HCT116 (cell line): Measurements from ENCODE around the gene DPP6. TPM values are rescaled to one million over a fixed set of nuclear protein-coding genes. Genes with fewer than 3 reads are reported as not detected.

Experiments
- ATAC-seq: fragments of 200-7000 bp; cut with Tn5 transposase; 2 replicates; pipeline ENCODE4 v1.9.1; 2020; ENCODE audit warnings: mild to moderate bottlenecking, moderate library complexity
- BruUV-seq: library from RNA; stranded (reverse); fragments of 400-500 nt; replicated peaks from 2 replicates; lab custom pipeline; 2021; lab: Mats Ljungman, UMichigan
- CTCF ChIA-PET: fragments of 300-600 bp; sonication (Branson Sonifier 250); formaldehyde crosslinking; loops from one replicate; lab custom pipeline; 2021; ENCODE audit warnings: antibody characterized with exemption; lab: Charles Lee
- POLR2A ChIA-PET: fragments of 300-600, 350-600 bp; sonication (Branson Sonifier 250); formaldehyde crosslinking; loops from one replicate; lab custom pipeline; 2021; ENCODE audit warnings: antibody characterized with exemption; lab: Charles Lee
- RAD21 ChIA-PET, 2 experiments: fragments of 300-600 bp; sonication (Branson Sonifier 250); formaldehyde crosslinking; loops; one replicate each; lab custom pipeline; 2023; ENCODE audit warnings: low total read pairs in 2 of 2; ENCODE audit not compliant: uncharacterized antibody in 2 of 2, unreplicated experiment in 2 of 2, low non-redundant PET in 1 of 2; lab: Charles Lee
- DNase-seq: peaks from one replicate; pipeline ENCODE4 v3.0.0-alpha.2; 2010; ENCODE audit warnings: low read depth, low spot score
- H2AFZ ChIP-seq: fragments of 200-600 bp; shearing (Covaris generic), sonication (generic); 2 replicates; pipeline ENCODE4 v1.6.1; 2017; ENCODE audit warnings: low read depth, mixed run types, mixed read lengths, antibody characterized with exemption, low read length; ENCODE audit not compliant: poor library complexity, severe bottlenecking
- H3K27ac ChIP-seq: 2 replicates; pipeline ENCODE4 v1.5.1; 2012; ENCODE audit warnings: low read depth, low read length
- H3K27me3 ChIP-seq: fragments of 200-600 bp; sonication (generic); 2 replicates; pipeline ENCODE4 v1.6.1; 2016; ENCODE audit warnings: mixed run types, low read length, mixed read lengths; ENCODE audit not compliant: insufficient read depth
- H3K36me3 ChIP-seq, 2 experiments: fragments of 200-500 bp in 1 of 2; fragments of 200-600 bp in 1 of 2; sonication (Bioruptor generic) in 1 of 2; sonication (generic) in 1 of 2; 2 replicates each; pipeline versions ENCODE4 v1.5.1 to v1.6.1; 2014 to 2016; ENCODE audit warnings: low read length in 2 of 2, inconsistent platforms in 1 of 2, mixed read lengths in 1 of 2, mixed run types in 1 of 2; ENCODE audit not compliant: insufficient read depth in 2 of 2, control insufficient read depth in 1 of 2
- H3K4me1 ChIP-seq, 2 experiments: fragments of 200-600 bp in 1 of 2; sonication (generic) in 1 of 2; 2 replicates each; pipeline versions ENCODE4 v1.5.1 to v1.6.1; 2012 to 2017; ENCODE audit warnings: low read length in 2 of 2, inconsistent platforms in 1 of 2, mild to moderate bottlenecking in 1 of 2, mixed read lengths in 1 of 2, mixed run types in 1 of 2, moderate library complexity in 1 of 2; ENCODE audit not compliant: insufficient read depth in 2 of 2, control insufficient read depth in 1 of 2
- H3K4me2 ChIP-seq: fragments of 200-600 bp; sonication (generic); 2 replicates; pipeline ENCODE4 v1.6.1; 2017; ENCODE audit warnings: mixed run types, low read length, mixed read lengths
- H3K4me3 ChIP-seq, 2 experiments: fragments of 200-600 bp in 1 of 2; sonication (generic) in 1 of 2; replicated peaks in 1 of 2; 2 replicates each; pipeline ENCODE4 v1.5.1; 2011 to 2016; ENCODE audit warnings: low read length in 2 of 2, control low read depth in 1 of 2, low read depth in 1 of 2, mild to moderate bottlenecking in 1 of 2, mixed read lengths in 1 of 2, mixed run types in 1 of 2
- H3K79me2 ChIP-seq: fragments of 200-600 bp; sonication (generic); 2 replicates; pipeline ENCODE4 v1.6.1; 2017; ENCODE audit warnings: mild to moderate bottlenecking, mixed run types, low read length, moderate library complexity, mixed read lengths; ENCODE audit not compliant: insufficient read depth
- H3K9ac ChIP-seq: fragments of 200-600 bp; sonication (generic); 2 replicates; pipeline ENCODE4 v1.6.1; 2016; ENCODE audit warnings: low read length, mixed read lengths
- H3K9me2 ChIP-seq: fragments of 200-600 bp; sonication (generic), shearing (Covaris generic); 2 replicates; pipeline ENCODE4 v1.6.1; 2017; ENCODE audit warnings: mixed run types, mild to moderate bottlenecking, moderate library complexity; ENCODE audit not compliant: insufficient read depth
- H3K9me3 ChIP-seq, 2 experiments: fragments of 200-500 bp in 1 of 2; fragments of 200-600 bp in 1 of 2; sonication (Bioruptor generic) in 1 of 2; sonication (generic) in 1 of 2; 2 replicates each; pipeline ENCODE4 v1.6.1; 2014 to 2017; ENCODE audit warnings: low read length in 2 of 2, mixed read lengths in 2 of 2, inconsistent platforms in 1 of 2, low read depth in 1 of 2, mild to moderate bottlenecking in 1 of 2, mixed run types in 1 of 2, moderate library complexity in 1 of 2; ENCODE audit not compliant: control insufficient read depth in 1 of 2, insufficient read depth in 1 of 2
- H4K20me1 ChIP-seq: fragments of 200-600 bp; sonication (generic), shearing (Covaris generic); 2 replicates; pipeline ENCODE4 v1.6.1; 2017; ENCODE audit warnings: mixed run types, mild to moderate bottlenecking, moderate library complexity; ENCODE audit not compliant: insufficient read depth
- CBX3 ChIP-seq: IDR thresholded peaks from 2 replicates; pipeline ENCODE4 v1.6.1; 2012; ENCODE audit warnings: low read depth
- CTCF ChIP-seq, 3 experiments: fragments of 200-600 bp in 1 of 3; sonication (generic) in 1 of 3; IDR thresholded peaks in 2 of 3; conservative IDR thresholded peaks in 1 of 3; 2 replicates each; pipeline ENCODE4 v1.5.1; 2012 to 2017; ENCODE audit warnings: low read depth in 2 of 3, low read length in 2 of 3, antibody characterized with exemption in 1 of 3, borderline replicate concordance in 1 of 3, control low read depth in 1 of 3, mild to moderate bottlenecking in 1 of 3, mixed read lengths in 1 of 3, mixed run types in 1 of 3, moderate library complexity in 1 of 3; ENCODE audit not compliant: insufficient read depth in 1 of 3
- EGR1 ChIP-seq: IDR thresholded peaks from 2 replicates; pipeline ENCODE4 v1.6.1; 2012; ENCODE audit warnings: low read depth
- ELF1 ChIP-seq: IDR thresholded peaks from 2 replicates; pipeline ENCODE4 v1.6.1; 2012; ENCODE audit warnings: low read depth, borderline replicate concordance
- EZH2phosphoT487 ChIP-seq: fragments of 200-600 bp; IDR thresholded peaks from 2 replicates; pipeline ENCODE4 v1.6.1; 2018; ENCODE audit warnings: antibody characterized with exemption, borderline replicate concordance
- FOSL1 ChIP-seq: IDR thresholded peaks from 2 replicates; pipeline ENCODE4 v1.6.1; 2012; ENCODE audit warnings: low read depth
- POLR2A ChIP-seq: IDR thresholded peaks from 2 replicates; pipeline ENCODE4 v1.7.0; 2011; ENCODE audit warnings: borderline replicate concordance; ENCODE audit not compliant: insufficient read depth, insufficient read length; ENCODE audit errors: extremely low read depth
- POLR2AphosphoS5 ChIP-seq: IDR thresholded peaks from 2 replicates; pipeline ENCODE4 v1.6.1; 2011; ENCODE audit warnings: mild to moderate bottlenecking, low read depth, low read length, moderate library complexity
- RAD21 ChIP-seq: IDR thresholded peaks from 2 replicates; pipeline ENCODE4 v1.6.1; 2012; ENCODE audit warnings: low read depth, mild to moderate bottlenecking
- SIN3A ChIP-seq: IDR thresholded peaks from 2 replicates; pipeline ENCODE4 v1.6.1; 2012; ENCODE audit warnings: low read depth
- SRF ChIP-seq: IDR thresholded peaks from 2 replicates; pipeline ENCODE4 v1.6.1; 2012; ENCODE audit warnings: low read depth
- TCF7L2 ChIP-seq: IDR thresholded peaks from 2 replicates; pipeline ENCODE4 v1.7.0; 2011; ENCODE audit warnings: borderline replicate concordance, inconsistent platforms; ENCODE audit not compliant: insufficient read depth, insufficient read length; ENCODE audit errors: extremely low read depth
- YY1 ChIP-seq: IDR thresholded peaks from 2 replicates; pipeline ENCODE4 v1.6.1; 2011; ENCODE audit warnings: low read length, low read depth, moderate library complexity, mild to moderate bottlenecking; ENCODE audit not compliant: insufficient replicate concordance; ENCODE audit errors: extremely low read depth
- ZBTB33 ChIP-seq: IDR thresholded peaks from 2 replicates; pipeline ENCODE4 v1.6.1; 2011; ENCODE audit warnings: mild to moderate bottlenecking, low read length, moderate library complexity; ENCODE audit not compliant: insufficient replicate concordance; ENCODE audit errors: extremely low read depth
- ZNF274 ChIP-seq: fragments of 200-500 bp; sonication (Bioruptor generic); IDR thresholded peaks from 2 replicates; pipeline ENCODE4 v1.6.1; 2014; ENCODE audit warnings: mild to moderate bottlenecking, low read depth, low read length, inconsistent platforms
- intact Hi-C: fragments of 100-400 bp; cut with micrococcal nuclease; formaldehyde crosslinking; loops from 2 replicates; pipeline ENCODE4 v1.10.0; 2022
- total RNA-seq: library from RNA; stranded (reverse); gene quantifications from one replicate; pipeline ENCODE4 v1.2.1, GENCODE V29; 2021; ENCODE audit not compliant: unreplicated experiment
- TF ChIP-seq, protein P1 (sequence below): IDR thresholded peaks from 2 replicates; pipeline ENCODE4 v1.6.1; 2012
- TF ChIP-seq, protein P2 (sequence below): IDR thresholded peaks from 2 replicates; pipeline ENCODE4 v1.6.1; 2012; ENCODE audit warnings: low read depth

Gene DPP6
- total RNA-seq, 1 experiment from 2014 or later = not detected

DNA sequence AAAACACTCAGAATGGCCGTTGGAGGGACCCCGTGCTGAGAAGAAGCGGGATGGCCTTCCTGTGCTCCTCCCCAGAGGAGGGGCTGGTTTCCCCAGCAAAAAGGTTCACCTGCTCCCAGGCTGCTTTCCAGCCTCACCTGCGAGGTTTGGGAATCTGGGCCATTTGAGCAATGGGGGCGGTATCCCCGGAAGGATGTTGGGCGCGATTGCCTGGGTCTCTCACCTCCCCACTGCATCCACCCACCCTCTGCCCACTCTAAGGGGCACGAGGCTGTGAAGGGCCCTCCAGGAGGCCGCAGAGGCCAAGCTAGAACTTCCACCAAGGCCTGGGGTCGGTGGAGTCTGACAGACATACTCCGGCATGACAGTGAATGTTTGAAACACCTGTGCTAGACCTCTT lies 803.2 kb downstream of the DPP6 start:
- Histone ChIP-seq H3K27me3 (no peaks in the 10 kb centered on the region), H3K9me2 (no peaks in the 10 kb centered on the region), H3K79me2 (no peaks in the 10 kb centered on the region), H4K20me1 (no peaks in the 10 kb centered on the region; the same call in 1 of the 2 replicates), H3K27ac (no peak overlapping the region), H3K4me1 (no peaks in the 10 kb centered on the region), H3K4me3 (no peak overlapping the region), H3K9ac (no peak overlapping the region), H2AFZ (no peak overlapping the region), H3K9me3 (no peaks in the 10 kb centered on the region), H3K36me3 (no peaks in the 10 kb centered on the region), H3K4me2 (no peak overlapping the region)
- intact Hi-C loops = no loop called here
- DNase-seq (no peak), ATAC-seq (no peak)
- RAD21 ChIA-PET = no interaction called here
- no TSS peak for BruUV-seq
- no peak for TF ChIP-seq ZNF274
- no peak for TF ChIP-seq EZH2phosphoT487
- TF ChIP-seq SIN3A = no peak
- TF ChIP-seq ELF1 = no peak
- no peak for TF ChIP-seq EGR1
- no peak for TF ChIP-seq CTCF (IDR thresholded peaks at IDR 0.05 in 2 of 3, conservative IDR thresholded peaks at IDR 0.05 in 1 of 3; ENCODE audit: borderline replicate concordance in 1 of 3, insufficient read depth in 1 of 3, low read depth in 2 of 3, low read length in 2 of 3)
- no peak for TF ChIP-seq POLR2AphosphoS5
- TF ChIP-seq, protein P1, sequence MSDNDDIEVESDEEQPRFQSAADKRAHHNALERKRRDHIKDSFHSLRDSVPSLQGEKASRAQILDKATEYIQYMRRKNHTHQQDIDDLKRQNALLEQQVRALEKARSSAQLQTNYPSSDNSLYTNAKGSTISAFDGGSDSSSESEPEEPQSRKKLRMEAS = no peak
- TF ChIP-seq CBX3 = no peak
- TF ChIP-seq, protein P2, sequence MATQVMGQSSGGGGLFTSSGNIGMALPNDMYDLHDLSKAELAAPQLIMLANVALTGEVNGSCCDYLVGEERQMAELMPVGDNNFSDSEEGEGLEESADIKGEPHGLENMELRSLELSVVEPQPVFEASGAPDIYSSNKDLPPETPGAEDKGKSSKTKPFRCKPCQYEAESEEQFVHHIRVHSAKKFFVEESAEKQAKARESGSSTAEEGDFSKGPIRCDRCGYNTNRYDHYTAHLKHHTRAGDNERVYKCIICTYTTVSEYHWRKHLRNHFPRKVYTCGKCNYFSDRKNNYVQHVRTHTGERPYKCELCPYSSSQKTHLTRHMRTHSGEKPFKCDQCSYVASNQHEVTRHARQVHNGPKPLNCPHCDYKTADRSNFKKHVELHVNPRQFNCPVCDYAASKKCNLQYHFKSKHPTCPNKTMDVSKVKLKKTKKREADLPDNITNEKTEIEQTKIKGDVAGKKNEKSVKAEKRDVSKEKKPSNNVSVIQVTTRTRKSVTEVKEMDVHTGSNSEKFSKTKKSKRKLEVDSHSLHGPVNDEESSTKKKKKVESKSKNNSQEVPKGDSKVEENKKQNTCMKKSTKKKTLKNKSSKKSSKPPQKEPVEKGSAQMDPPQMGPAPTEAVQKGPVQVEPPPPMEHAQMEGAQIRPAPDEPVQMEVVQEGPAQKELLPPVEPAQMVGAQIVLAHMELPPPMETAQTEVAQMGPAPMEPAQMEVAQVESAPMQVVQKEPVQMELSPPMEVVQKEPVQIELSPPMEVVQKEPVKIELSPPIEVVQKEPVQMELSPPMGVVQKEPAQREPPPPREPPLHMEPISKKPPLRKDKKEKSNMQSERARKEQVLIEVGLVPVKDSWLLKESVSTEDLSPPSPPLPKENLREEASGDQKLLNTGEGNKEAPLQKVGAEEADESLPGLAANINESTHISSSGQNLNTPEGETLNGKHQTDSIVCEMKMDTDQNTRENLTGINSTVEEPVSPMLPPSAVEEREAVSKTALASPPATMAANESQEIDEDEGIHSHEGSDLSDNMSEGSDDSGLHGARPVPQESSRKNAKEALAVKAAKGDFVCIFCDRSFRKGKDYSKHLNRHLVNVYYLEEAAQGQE = no peak
- no peak for TF ChIP-seq ZBTB33
- no peak for TF ChIP-seq TCF7L2
- TF ChIP-seq RAD21 = no peak
- TF ChIP-seq POLR2A = no peak
- no peak for TF ChIP-seq YY1
- no peak for TF ChIP-seq FOSL1
- TF ChIP-seq SRF = no peak
- CTCF ChIA-PET = no interaction called here
- POLR2A ChIA-PET = no interaction called here
